Measurements from ENCODE around the gene C6orf163. TPM values are rescaled to one million over a fixed set of nuclear protein-coding genes. Genes with fewer than 3 reads are reported as not detected.

Gene C6orf163
- total and polyA plus RNA-seq, 2 experiments from 2014 or later: 2.3 to 5.4 TPM

- Mint-ChIP-seq H3K4me1 (no peaks in the 10 kb centered on the region), H3K27me3 (ENCODE audit: insufficient read depth, low read depth, poor library complexity) (no peaks in the 10 kb centered on the region), H3K27ac (no peak overlapping the region), H3K9me3 (no peaks in the 10 kb centered on the region), H3K4me3 (no peak overlapping the region), H3K36me3 (ENCODE audit: low read depth) (no peaks in the 10 kb centered on the region)
- H3K36me3 ChIP-seq (ENCODE audit: insufficient read depth): no peaks in the 10 kb centered on the region
- H4K20me1 ChIP-seq (replicated peaks; ENCODE audit: insufficient read depth): no peaks in the 10 kb centered on the region
- H3K4me2 ChIP-seq: no peak overlapping the region
- no peak overlapping the region for H3K27ac ChIP-seq (ENCODE audit: low read depth)
- DNase-seq (ENCODE audit: low spot score) (no peak), ATAC-seq (no peak)
- H3K9me2 ChIP-seq (ENCODE audit: insufficient read depth): no peaks in the 10 kb centered on the region
- no peak for TF ChIP-seq EZH2 (IDR thresholded peaks at IDR 0.05; ENCODE audit: low read depth, unreplicated experiment)
- no peak for TF ChIP-seq ZNF462 (CRISPR knock-in tag; IDR thresholded peaks at IDR 0.05)
- TF ChIP-seq CREB1 (CRISPR knock-in tag; IDR thresholded peaks at IDR 0.05; ENCODE audit: low read depth): no peak
- TF ChIP-seq ZNF331 (CRISPR knock-in tag; IDR thresholded peaks at IDR 0.05; ENCODE audit: low read depth): no peak
- no peak for TF ChIP-seq REST (IDR thresholded peaks at IDR 0.05; ENCODE audit: unreplicated experiment)
- TF ChIP-seq JUNB (IDR thresholded peaks at IDR 0.05; ENCODE audit: unreplicated experiment): no peak
- TF ChIP-seq EZH2phosphoT487 (IDR thresholded peaks at IDR 0.05; ENCODE audit: unreplicated experiment): no peak
- TF ChIP-seq CTCF (conservative IDR thresholded peaks at IDR 0.05; ENCODE audit: low read depth in 2 of 2): no peak
- no peak for TF ChIP-seq ZNF114 (CRISPR knock-in tag; IDR thresholded peaks at IDR 0.05)
- TF ChIP-seq STAT1 (IDR thresholded peaks at IDR 0.05; ENCODE audit: unreplicated experiment): no peak
- no peak for TF ChIP-seq NANOG (IDR thresholded peaks at IDR 0.05; ENCODE audit: borderline replicate concordance)
- no peak for TF ChIP-seq POLR2AphosphoS5 (IDR thresholded peaks at IDR 0.05; ENCODE audit: low read depth)
- TF ChIP-seq ETS1 (IDR thresholded peaks at IDR 0.05): no peak
- no peak overlapping the region for H3K4me3 ChIP-seq
- no peaks in the 10 kb centered on the region for H3F3A ChIP-seq (replicated peaks; ENCODE audit: low read depth)
- no peaks in the 10 kb centered on the region for H3K27me3 ChIP-seq (ENCODE audit: insufficient read depth)
- H3K79me2 ChIP-seq (replicated peaks; ENCODE audit: insufficient read depth): no peaks in the 10 kb centered on the region
- H3K4me1 ChIP-seq (ENCODE audit: insufficient read depth): no peaks in the 10 kb centered on the region
- H2AFZ ChIP-seq: no peak overlapping the region
Observed at GRCh38 chr6:87401832-87402231, 57.2 kb downstream of the C6orf163 start.

Data from GM23338 (cell line).